HG02763 (cell line): ENCODE results near the gene PIP5KL1.

Experiments
- ATAC-seq: cut with Tn5 transposase; IDR thresholded peaks from one replicate; pipeline ENCODE4 v1.9.1; 2021; ENCODE audit warnings: mild to moderate bottlenecking, moderate library complexity; ENCODE audit not compliant: unreplicated experiment

PIP5KL1 gene

GRCh38 chr9:127875306-127875966 lies 55.1 kb downstream of the PIP5KL1 start:
- no peak for ATAC-seq

- no peak for ATAC-seq
These were observed 56.0 kb downstream of the PIP5KL1 start for GRCh38 chr9:127874301-127875221.

GRCh38 chr9:127873886-127874285 lies 56.7 kb downstream of the PIP5KL1 start:
- ATAC-seq: no peak

GRCh38 chr9:127873223-127873691 lies 57.3 kb downstream of the PIP5KL1 start:
- ATAC-seq: no peak

GRCh38 chr9:127872369-127873222 lies 58.0 kb downstream of the PIP5KL1 start:
- ATAC-seq: no peak

GRCh38 chr9:127871531-127871930 lies 59.0 kb downstream of the PIP5KL1 start:
- no peak for ATAC-seq

- no peak for ATAC-seq
These were observed 59.7 kb downstream of the PIP5KL1 start for GRCh38 chr9:127870887-127871286.
